Sigmoid colon (tissue), 3 donors: ENCODE measurements around the gene PSD4.

Source experiments
- POLR2A ChIP-seq, 2 donors: fragments of 450-650 bp; IDR thresholded peaks; one replicate each; pipeline ENCODE4 v1.6.1; 2016; ENCODE audit warnings: antibody characterized with exemption in 2 of 2, mild to moderate bottlenecking in 2 of 2, moderate library complexity in 2 of 2
- TF ChIP-seq, protein P1 (sequence below), 4 experiments: fragments of 450-650 bp in 3 of 4; fragments of 200-600 bp in 1 of 4; IDR thresholded peaks; one replicate each; pipeline ENCODE4 v1.5.1; 2016 to 2019; ENCODE audit warnings: antibody characterized with exemption in 4 of 4, mild to moderate bottlenecking in 3 of 4, moderate library complexity in 2 of 4

DNA sequence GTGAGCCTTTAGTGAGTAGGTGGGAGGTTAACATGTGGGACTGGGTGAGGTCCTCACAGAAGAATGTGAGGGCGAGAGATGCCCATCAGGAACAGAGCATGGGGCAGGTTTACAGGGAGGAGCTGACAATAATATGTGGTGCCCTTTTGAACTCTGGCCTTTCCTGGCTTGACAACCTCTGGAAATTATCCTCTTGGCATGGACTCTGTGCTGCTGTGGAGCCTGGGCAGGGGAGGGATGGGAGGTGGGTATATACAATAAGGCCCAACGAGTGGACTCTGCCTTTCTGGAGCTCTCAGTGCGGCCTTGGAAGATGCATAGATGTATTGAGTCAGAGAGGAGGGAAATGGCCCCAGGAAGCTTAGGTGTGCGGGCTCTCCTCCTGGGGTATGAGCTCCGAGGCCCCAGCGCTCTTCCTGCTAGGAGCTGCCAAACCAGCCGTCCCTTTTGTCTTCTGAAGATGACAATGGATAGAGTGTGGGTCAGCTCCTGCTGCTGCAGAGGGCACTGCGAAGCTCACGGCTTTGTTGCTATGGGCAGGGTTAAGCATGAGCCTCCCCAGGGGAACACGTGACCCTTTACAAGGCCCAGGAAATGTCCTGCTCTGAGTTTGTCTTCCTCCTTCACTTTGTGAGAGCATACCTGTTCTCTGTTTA, 8.7 kb upstream of the PSD4 start:
- TF ChIP-seq, protein P1, sequence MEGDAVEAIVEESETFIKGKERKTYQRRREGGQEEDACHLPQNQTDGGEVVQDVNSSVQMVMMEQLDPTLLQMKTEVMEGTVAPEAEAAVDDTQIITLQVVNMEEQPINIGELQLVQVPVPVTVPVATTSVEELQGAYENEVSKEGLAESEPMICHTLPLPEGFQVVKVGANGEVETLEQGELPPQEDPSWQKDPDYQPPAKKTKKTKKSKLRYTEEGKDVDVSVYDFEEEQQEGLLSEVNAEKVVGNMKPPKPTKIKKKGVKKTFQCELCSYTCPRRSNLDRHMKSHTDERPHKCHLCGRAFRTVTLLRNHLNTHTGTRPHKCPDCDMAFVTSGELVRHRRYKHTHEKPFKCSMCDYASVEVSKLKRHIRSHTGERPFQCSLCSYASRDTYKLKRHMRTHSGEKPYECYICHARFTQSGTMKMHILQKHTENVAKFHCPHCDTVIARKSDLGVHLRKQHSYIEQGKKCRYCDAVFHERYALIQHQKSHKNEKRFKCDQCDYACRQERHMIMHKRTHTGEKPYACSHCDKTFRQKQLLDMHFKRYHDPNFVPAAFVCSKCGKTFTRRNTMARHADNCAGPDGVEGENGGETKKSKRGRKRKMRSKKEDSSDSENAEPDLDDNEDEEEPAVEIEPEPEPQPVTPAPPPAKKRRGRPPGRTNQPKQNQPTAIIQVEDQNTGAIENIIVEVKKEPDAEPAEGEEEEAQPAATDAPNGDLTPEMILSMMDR (IDR thresholded peaks at IDR 0.05) = no peak
- TF ChIP-seq POLR2A (IDR thresholded peaks at IDR 0.05) = no peak
